Measurements from ENCODE around the gene EML1. TPM values are rescaled to one million over a fixed set of nuclear protein-coding genes. Genes with fewer than 3 reads are reported as not detected.

The EML1 gene
- total RNA-seq, 1 donor from 2014 or later: 17.9 TPM

- no peak for DNase-seq (ENCODE audit: low read depth in 2 of 2)
Measured at GRCh38 chr14:99865408-99865807, 72.2 kb downstream of the EML1 start.

GRCh38 chr14:99870617-99871016 lies 77.4 kb downstream of the EML1 start:
- no peak for DNase-seq (ENCODE audit: low read depth in 2 of 2)

GRCh38 chr14:99871771-99872170 lies 78.6 kb downstream of the EML1 start:
- peak in 1 of 2 donors; percentile 17 for DNase-seq (ENCODE audit: low read depth in 2 of 2)

GRCh38 chr14:99872786-99873440 lies 79.7 kb downstream of the EML1 start:
- DNase-seq (ENCODE audit: low read depth in 2 of 2): peak in 1 of 2 donors; percentile 20

- no peak for DNase-seq (ENCODE audit: low read depth in 2 of 2)
Measured at GRCh38 chr14:99873653-99874052, 80.4 kb downstream of the EML1 start.

GRCh38 chr14:99874306-99874705 lies 81.1 kb downstream of the EML1 start:
- no peak for DNase-seq (ENCODE audit: low read depth in 2 of 2)

GRCh38 chr14:99875421-99875820 lies 82.2 kb downstream of the EML1 start:
- DNase-seq (ENCODE audit: low read depth in 2 of 2): no peak

- no peak for DNase-seq (ENCODE audit: low read depth in 2 of 2)
Measured at GRCh38 chr14:99875836-99876235, 82.6 kb downstream of the EML1 start.

- no peak for DNase-seq (ENCODE audit: low read depth in 2 of 2)
Measured at GRCh38 chr14:99876406-99876805, 83.2 kb downstream of the EML1 start.

- no peak for DNase-seq (ENCODE audit: low read depth in 2 of 2)
Measured at GRCh38 chr14:99878563-99878962, 85.3 kb downstream of the EML1 start.

GRCh38 chr14:99879401-99880295 lies 86.4 kb downstream of the EML1 start:
- DNase-seq (ENCODE audit: low read depth in 2 of 2): no peak

GRCh38 chr14:99880651-99881420 lies 87.6 kb downstream of the EML1 start:
- DNase-seq (ENCODE audit: low read depth in 2 of 2): no peak

GRCh38 chr14:99883866-99884650 lies 90.8 kb downstream of the EML1 start:
- no peak for DNase-seq (ENCODE audit: low read depth in 2 of 2)

GRCh38 chr14:99884834-99885648 lies 91.8 kb downstream of the EML1 start:
- DNase-seq (ENCODE audit: low read depth in 2 of 2): peak; percentile 79 to 82

GRCh38 chr14:99885649-99885958 lies 92.4 kb downstream of the EML1 start:
- DNase-seq (ENCODE audit: low read depth in 2 of 2): no peak

- DNase-seq (ENCODE audit: low read depth in 2 of 2): no peak
Measured at GRCh38 chr14:99887407-99887806, 94.2 kb downstream of the EML1 start.

GRCh38 chr14:99888149-99888548 lies 94.9 kb downstream of the EML1 start:
- no peak for DNase-seq (ENCODE audit: low read depth in 2 of 2)

- no peak for DNase-seq (ENCODE audit: low read depth in 2 of 2)
Measured at GRCh38 chr14:99889268-99889667, 96.1 kb downstream of the EML1 start.

GRCh38 chr14:99891266-99891665 lies 98.1 kb downstream of the EML1 start:
- no peak for DNase-seq (ENCODE audit: low read depth in 2 of 2)

GRCh38 chr14:99891900-99892299 lies 98.7 kb downstream of the EML1 start:
- no peak for DNase-seq (ENCODE audit: low read depth in 2 of 2)

GRCh38 chr14:99892406-99892805 lies 99.2 kb downstream of the EML1 start:
- DNase-seq (ENCODE audit: low read depth in 2 of 2): no peak

Measured in lung microvascular endothelial cell (primary cell).